ENCODE data around the gene OR4D11. TPM values are rescaled to one million over a fixed set of nuclear protein-coding genes. Genes with fewer than 3 reads are reported as not detected.

OR4D11 gene
- total RNA-seq, 1 experiment from 2014 or later = not detected

GRCh38 chr11:59553323-59553722, 49.9 kb downstream of the OR4D11 start:
- in situ Hi-C loops (cut with HindIII; ENCODE audit: low pct_unique_long_range_greater_than_20kb, low sequenced_read_pairs) = no loop called here
- intact Hi-C loops (cut with micrococcal nuclease; ENCODE audit: unreplicated experiment) = loop anchor here (5.0 to 10.0 kb wide), 2 partner anchors 114 to 221 kb away; partner anchors contain the start of gene PATL1
- Histone ChIP-seq H3K9me3 (ENCODE audit: control insufficient read depth, insufficient read depth, low read depth, low read length) (no peaks in the 10 kb centered on the region), H3K36me3 (ENCODE audit: control insufficient read depth, insufficient read depth, low read length) (no peaks in the 10 kb centered on the region), H3K4me3 (ENCODE audit: low read depth in 2 of 2, low read length in 2 of 2) (no peak overlapping the region), H3K4me1 (ENCODE audit: control insufficient read depth, insufficient read depth, low read length) (peaks cover 15% of the 10 kb centered on the region), H3K27me3 (ENCODE audit: control insufficient read depth, insufficient read depth, low read length) (no peaks in the 10 kb centered on the region), H3K27ac (ENCODE audit: low read length) (no peak overlapping the region)
- no peak for DNase-seq (ENCODE audit: low read depth, low spot score)
- TF ChIP-seq TCF7L2 (IDR thresholded peaks at IDR 0.05; ENCODE audit: low read depth, low read length) = no peak
- no peak for TF ChIP-seq POLR2AphosphoS5 (IDR thresholded peaks at IDR 0.05; ENCODE audit: low read depth, low read length)
- TF ChIP-seq REST (IDR thresholded peaks at IDR 0.05; ENCODE audit: insufficient read depth in 1 of 2, low read depth in 2 of 2, low read length in 1 of 2) = no peak
- no peak for TF ChIP-seq CTCF (IDR thresholded peaks at IDR 0.05)
- TF ChIP-seq SIN3A (IDR thresholded peaks at IDR 0.05; ENCODE audit: borderline replicate concordance, insufficient read depth, low read depth, low read length) = no peak
- ATAC-seq = no peak
- CTCF ChIA-PET = no interaction called here
- no TSS peak for BruUV-seq (replicated peaks)
- POLR2A ChIA-PET = no interaction called here

Other genes with a start within 250 kb of the OR4D11 start
- not detected for gene OR5AN1, start 144.7 kb upstream of the OR4D11 start, total RNA-seq (2021; ENCODE audit: unreplicated experiment)
- not detected for gene OR5A2, start 77.2 kb upstream of the OR4D11 start, total RNA-seq (2021; ENCODE audit: unreplicated experiment)
- gene OR5A1, start 67.1 kb upstream of the OR4D11 start, total RNA-seq (2021; ENCODE audit: unreplicated experiment) = not detected
- not detected for gene OR4D6, start 46.6 kb upstream of the OR4D11 start, total RNA-seq (2021; ENCODE audit: unreplicated experiment)
- gene OR4D10, start 30.3 kb upstream of the OR4D11 start, total RNA-seq (2021; ENCODE audit: unreplicated experiment) = not detected
- not detected for gene OR4D9, start 8.0 kb downstream of the OR4D11 start, total RNA-seq (2021; ENCODE audit: unreplicated experiment)
- gene OSBP, start 112.2 kb downstream of the OR4D11 start, total RNA-seq (2021; ENCODE audit: unreplicated experiment) = 35.3 TPM
- gene PATL1, start 165.5 kb downstream of the OR4D11 start, total RNA-seq (2021; ENCODE audit: unreplicated experiment) = 57.0 TPM
- gene OR10V1, start 210.3 kb downstream of the OR4D11 start, total RNA-seq (2021; ENCODE audit: unreplicated experiment) = not detected